ENCODE results near the gene TGFBR1.

Gene TGFBR1

DNA sequence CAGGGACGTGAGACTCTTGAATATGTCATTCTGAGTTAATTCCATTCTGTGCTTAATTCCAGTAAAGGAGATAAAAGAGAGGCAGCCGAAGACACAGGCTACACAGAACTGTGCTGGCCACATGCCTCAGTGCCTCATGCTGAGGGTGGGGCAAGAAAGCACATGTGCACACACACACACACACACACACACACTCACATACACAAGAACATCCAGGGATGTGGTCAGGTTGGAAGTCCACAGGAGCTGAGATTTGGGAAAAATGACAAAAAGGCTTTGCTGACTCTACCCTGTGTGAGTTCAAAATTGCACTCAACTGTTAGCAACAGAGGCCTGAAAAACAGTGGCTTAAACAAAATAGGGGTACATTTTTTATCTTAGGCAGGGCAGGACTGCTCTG lies 76.3 kb downstream of the TGFBR1 start:
- H4K20me1 ChIP-seq (ENCODE audit: control insufficient read depth, insufficient read depth, low read depth, low read length) = no peaks in the 10 kb centered on the region
- H3K27me3 ChIP-seq (ENCODE audit: control insufficient read depth, low read length) = no peaks in the 10 kb centered on the region
- peaks cover 63% of the 10 kb centered on the region for H3K4me1 ChIP-seq (ENCODE audit: control insufficient read depth, low read length)
- H3K79me2 ChIP-seq (ENCODE audit: control insufficient read depth, low read length) = no peaks in the 10 kb centered on the region
- H3F3A ChIP-seq (ENCODE audit: control insufficient read depth, insufficient read depth) = no peaks in the 10 kb centered on the region
- H3K9me3 ChIP-seq (ENCODE audit: control insufficient read depth, insufficient read depth, low read length) = no peaks in the 10 kb centered on the region
- no peak for TF ChIP-seq EZH2phosphoT487 (IDR thresholded peaks at IDR 0.05; ENCODE audit: borderline replicate concordance, low read length)
- TF ChIP-seq, protein P1, sequence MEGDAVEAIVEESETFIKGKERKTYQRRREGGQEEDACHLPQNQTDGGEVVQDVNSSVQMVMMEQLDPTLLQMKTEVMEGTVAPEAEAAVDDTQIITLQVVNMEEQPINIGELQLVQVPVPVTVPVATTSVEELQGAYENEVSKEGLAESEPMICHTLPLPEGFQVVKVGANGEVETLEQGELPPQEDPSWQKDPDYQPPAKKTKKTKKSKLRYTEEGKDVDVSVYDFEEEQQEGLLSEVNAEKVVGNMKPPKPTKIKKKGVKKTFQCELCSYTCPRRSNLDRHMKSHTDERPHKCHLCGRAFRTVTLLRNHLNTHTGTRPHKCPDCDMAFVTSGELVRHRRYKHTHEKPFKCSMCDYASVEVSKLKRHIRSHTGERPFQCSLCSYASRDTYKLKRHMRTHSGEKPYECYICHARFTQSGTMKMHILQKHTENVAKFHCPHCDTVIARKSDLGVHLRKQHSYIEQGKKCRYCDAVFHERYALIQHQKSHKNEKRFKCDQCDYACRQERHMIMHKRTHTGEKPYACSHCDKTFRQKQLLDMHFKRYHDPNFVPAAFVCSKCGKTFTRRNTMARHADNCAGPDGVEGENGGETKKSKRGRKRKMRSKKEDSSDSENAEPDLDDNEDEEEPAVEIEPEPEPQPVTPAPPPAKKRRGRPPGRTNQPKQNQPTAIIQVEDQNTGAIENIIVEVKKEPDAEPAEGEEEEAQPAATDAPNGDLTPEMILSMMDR (IDR thresholded peaks at IDR 0.05; ENCODE audit: low read depth, low read length, poor library complexity, severe bottlenecking) = no peak
- peak overlapping the region; percentile 46 for H3K4me2 ChIP-seq (ENCODE audit: low read length)
- H3K9me2 ChIP-seq (replicated peaks; ENCODE audit: control insufficient read depth, low read length) = no peaks in the 10 kb centered on the region
- peak overlapping the region; percentile 36; the same call in 1 of the 2 replicates for H3K4me3 ChIP-seq (ENCODE audit: low read length)
- H3K27ac ChIP-seq (ENCODE audit: low read depth, low read length) = peak overlapping the region; percentile 39
- H3K36me3 ChIP-seq (ENCODE audit: control insufficient read depth, low read length) = no peaks in the 10 kb centered on the region

DNA sequence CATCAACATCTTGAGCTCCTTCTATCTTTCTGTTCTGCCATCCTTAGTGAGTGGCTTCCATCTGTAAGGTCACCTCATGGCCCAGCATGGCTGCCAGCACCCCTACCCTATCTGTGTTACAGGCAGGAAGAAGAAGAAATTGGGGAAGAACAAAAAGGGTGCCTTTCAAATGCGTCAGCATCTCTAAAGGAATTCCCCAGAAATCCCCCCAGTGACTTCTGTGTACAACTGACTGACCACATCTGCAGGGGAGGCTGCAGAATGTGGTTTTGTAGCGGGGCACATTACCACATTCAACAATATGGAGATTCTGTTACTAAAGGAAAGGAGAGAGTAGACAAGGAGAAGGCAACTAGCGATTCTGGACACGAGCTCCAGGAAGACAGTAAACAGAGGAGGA lies 76.7 kb downstream of the TGFBR1 start:
- Histone ChIP-seq H4K20me1 (ENCODE audit: control insufficient read depth, insufficient read depth, low read depth, low read length) (no peaks in the 10 kb centered on the region), H3K27ac (ENCODE audit: low read depth, low read length) (peak overlapping the region; percentile 39), H3K4me2 (ENCODE audit: low read length) (peak overlapping the region; percentile 46)

DNA sequence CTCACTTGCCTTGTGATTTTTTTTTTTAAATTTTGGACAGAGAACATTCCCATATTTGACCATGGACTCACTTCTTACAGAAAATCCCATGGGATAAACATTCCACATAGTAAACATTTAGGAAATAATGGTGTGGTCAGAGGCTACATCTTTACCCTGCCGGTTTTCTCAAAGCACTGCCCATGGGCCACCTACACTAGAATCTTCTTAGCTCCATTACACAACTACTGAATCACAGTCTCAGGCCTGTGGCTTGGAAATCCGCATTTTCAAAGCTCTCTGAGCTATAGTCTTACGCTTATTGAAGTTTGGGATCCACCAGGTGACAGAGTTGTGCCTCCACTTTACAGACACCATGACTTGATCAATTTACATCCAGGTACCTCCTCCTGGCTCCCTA lies 77.4 kb downstream of the TGFBR1 start:
- no peaks in the 10 kb centered on the region for H3K36me3 ChIP-seq (ENCODE audit: control insufficient read depth, low read length)
- H3K27ac ChIP-seq (ENCODE audit: low read depth, low read length) = peak overlapping the region; percentile 39
- no peaks in the 10 kb centered on the region for H3K9me2 ChIP-seq (replicated peaks; ENCODE audit: control insufficient read depth, low read length)
- no peaks in the 10 kb centered on the region for H3K27me3 ChIP-seq (ENCODE audit: control insufficient read depth, low read length)
- no peak for TF ChIP-seq EZH2phosphoT487 (IDR thresholded peaks at IDR 0.05; ENCODE audit: borderline replicate concordance, low read length)
- TF ChIP-seq, protein P1 (IDR thresholded peaks at IDR 0.05; ENCODE audit: low read depth, low read length, poor library complexity, severe bottlenecking) = no peak
- H3K79me2 ChIP-seq (ENCODE audit: control insufficient read depth, low read length) = no peaks in the 10 kb centered on the region
- H4K20me1 ChIP-seq (ENCODE audit: control insufficient read depth, insufficient read depth, low read depth, low read length) = no peaks in the 10 kb centered on the region
- peaks cover 63% of the 10 kb centered on the region for H3K4me1 ChIP-seq (ENCODE audit: control insufficient read depth, low read length)
- no peak overlapping the region for H3K4me3 ChIP-seq (ENCODE audit: low read length)
- H3F3A ChIP-seq (ENCODE audit: control insufficient read depth, insufficient read depth) = no peaks in the 10 kb centered on the region
- no peaks in the 10 kb centered on the region for H3K9me3 ChIP-seq (ENCODE audit: control insufficient read depth, insufficient read depth, low read length)
- peak overlapping the region; percentile 46; the same call in 1 of the 2 replicates for H3K4me2 ChIP-seq (ENCODE audit: low read length)

More for the DNA sequence above, 76.7 kb downstream of the TGFBR1 start:
- TF ChIP-seq, protein P1 (IDR thresholded peaks at IDR 0.05; ENCODE audit: low read depth, low read length, poor library complexity, severe bottlenecking) = no peak
- no peak for TF ChIP-seq EZH2phosphoT487 (IDR thresholded peaks at IDR 0.05; ENCODE audit: borderline replicate concordance, low read length)
- Histone ChIP-seq H3F3A (ENCODE audit: control insufficient read depth, insufficient read depth) (no peaks in the 10 kb centered on the region), H3K4me3 (ENCODE audit: low read length) (peak overlapping the region; percentile 36; the same call in 1 of the 2 replicates), H3K27me3 (ENCODE audit: control insufficient read depth, low read length) (no peaks in the 10 kb centered on the region), H3K79me2 (ENCODE audit: control insufficient read depth, low read length) (no peaks in the 10 kb centered on the region), H3K4me1 (ENCODE audit: control insufficient read depth, low read length) (peaks cover 62% of the 10 kb centered on the region), H3K36me3 (ENCODE audit: control insufficient read depth, low read length) (no peaks in the 10 kb centered on the region), H3K9me2 (replicated peaks; ENCODE audit: control insufficient read depth, low read length) (no peaks in the 10 kb centered on the region), H3K9me3 (ENCODE audit: control insufficient read depth, insufficient read depth, low read length) (no peaks in the 10 kb centered on the region)

All from DOHH2 (cell line).